Choroid plexus epithelial cell (primary cell): ENCODE results near the gene SNRPB2.

ENCODE experiments used
- DNase-seq: peaks from one replicate; pipeline ENCODE4 v3.0.0-alpha.2; 2010; ENCODE audit warnings: low read depth
- H3K4me3 ChIP-seq: 2 replicates; pipeline ENCODE4 v1.5.1; 2011; ENCODE audit warnings: low read depth, mild to moderate bottlenecking, control low read depth, low read length, moderate library complexity
- TF ChIP-seq, protein P1 (sequence below): conservative IDR thresholded peaks from 2 replicates; pipeline ENCODE4 v1.5.1; 2011; ENCODE audit warnings: low read depth, mild to moderate bottlenecking, control low read depth, inconsistent platforms, low read length, moderate library complexity

Gene SNRPB2

GRCh38 chr20:16748308-16748900 is 18.6 kb downstream of the SNRPB2 start, which contains the start of gene OTOR:
OTOR (plus strand) TSS chr20:16748358; CDS start chr20:16748402, 44 bp downstream.
- no peak for DNase-seq
- TF ChIP-seq, protein P1, sequence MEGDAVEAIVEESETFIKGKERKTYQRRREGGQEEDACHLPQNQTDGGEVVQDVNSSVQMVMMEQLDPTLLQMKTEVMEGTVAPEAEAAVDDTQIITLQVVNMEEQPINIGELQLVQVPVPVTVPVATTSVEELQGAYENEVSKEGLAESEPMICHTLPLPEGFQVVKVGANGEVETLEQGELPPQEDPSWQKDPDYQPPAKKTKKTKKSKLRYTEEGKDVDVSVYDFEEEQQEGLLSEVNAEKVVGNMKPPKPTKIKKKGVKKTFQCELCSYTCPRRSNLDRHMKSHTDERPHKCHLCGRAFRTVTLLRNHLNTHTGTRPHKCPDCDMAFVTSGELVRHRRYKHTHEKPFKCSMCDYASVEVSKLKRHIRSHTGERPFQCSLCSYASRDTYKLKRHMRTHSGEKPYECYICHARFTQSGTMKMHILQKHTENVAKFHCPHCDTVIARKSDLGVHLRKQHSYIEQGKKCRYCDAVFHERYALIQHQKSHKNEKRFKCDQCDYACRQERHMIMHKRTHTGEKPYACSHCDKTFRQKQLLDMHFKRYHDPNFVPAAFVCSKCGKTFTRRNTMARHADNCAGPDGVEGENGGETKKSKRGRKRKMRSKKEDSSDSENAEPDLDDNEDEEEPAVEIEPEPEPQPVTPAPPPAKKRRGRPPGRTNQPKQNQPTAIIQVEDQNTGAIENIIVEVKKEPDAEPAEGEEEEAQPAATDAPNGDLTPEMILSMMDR, result no peak
- H3K4me3 ChIP-seq, result no peak within 1 kb of the TSS

DNA sequence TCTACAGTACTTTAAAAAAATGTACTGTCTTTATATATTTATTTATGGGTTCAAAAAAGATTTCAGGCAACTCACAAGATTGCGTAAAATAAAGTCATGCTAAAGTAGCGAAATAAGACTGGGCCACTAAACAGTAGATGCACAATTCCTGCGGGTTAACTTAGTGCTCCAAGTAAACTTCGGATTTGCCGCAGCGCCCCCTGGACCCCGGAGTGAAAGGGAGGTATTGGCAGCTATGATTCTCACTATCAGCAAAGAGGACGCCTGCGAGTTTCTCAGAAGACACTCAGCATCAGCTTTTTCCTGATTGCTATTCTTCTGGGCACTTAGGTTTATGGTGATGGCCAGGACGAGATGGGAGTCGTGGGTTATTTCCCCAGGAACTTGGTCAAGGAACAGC is 19.7 kb downstream of the SNRPB2 start:
- no peak for DNase-seq
- TF ChIP-seq, protein P1, result peak; percentile 1

DNA sequence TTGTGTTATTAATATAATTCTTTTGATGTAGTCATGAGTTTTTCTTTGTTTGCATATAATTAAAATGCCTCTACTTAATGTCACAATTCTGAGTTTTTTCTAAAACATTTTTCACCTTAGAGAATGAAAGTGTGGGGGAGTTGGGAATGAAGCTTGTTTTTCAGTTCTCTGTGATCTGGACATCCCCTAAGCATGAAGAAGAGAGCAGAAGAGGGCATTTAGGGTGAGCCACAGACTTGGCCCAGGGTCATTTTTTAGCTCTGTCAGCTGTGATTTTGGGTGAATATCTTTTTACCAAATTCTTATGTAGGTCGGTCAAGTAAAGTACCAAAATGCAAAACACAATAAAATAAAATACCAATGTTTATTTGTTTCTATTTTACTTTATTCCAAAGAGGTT is 22.3 kb downstream of the SNRPB2 start:
- TF ChIP-seq, protein P1, result no peak
- DNase-seq, result no peak
- no peak overlapping the region for H3K4me3 ChIP-seq

More for the DNA sequence above, 19.7 kb downstream of the SNRPB2 start:
- H3K4me3 ChIP-seq, result no peak overlapping the region

- DNase-seq, result no peak
- TF ChIP-seq, protein P1, result no peak
- H3K4me3 ChIP-seq, result no peak overlapping the region
Measured at GRCh38 chr20:16752901-16753300, 23.1 kb downstream of the SNRPB2 start.

- TF ChIP-seq, protein P1, result no peak
- no peak for DNase-seq
- no peak overlapping the region for H3K4me3 ChIP-seq
Measured at GRCh38 chr20:16758454-16759180, 28.8 kb downstream of the SNRPB2 start.

DNA sequence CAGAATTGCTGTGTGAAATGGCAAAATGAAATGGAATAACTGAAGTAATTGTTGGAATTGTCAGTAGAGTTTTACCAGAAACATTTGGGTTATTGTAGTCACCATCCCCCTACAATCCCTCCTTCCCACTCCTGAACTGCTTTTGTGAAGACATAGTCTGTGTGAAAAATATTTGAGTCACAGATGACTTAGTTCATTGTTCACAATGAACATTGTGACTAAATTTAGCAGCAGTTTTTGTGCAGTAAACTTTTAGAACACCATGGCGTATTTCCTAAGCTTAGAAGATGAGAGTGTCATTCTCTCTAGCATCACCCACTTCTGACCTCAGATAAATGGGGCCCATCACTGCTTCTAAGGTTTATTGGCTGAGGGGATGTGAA is 29.3 kb downstream of the SNRPB2 start:
- TF ChIP-seq, protein P1, result no peak
- H3K4me3 ChIP-seq, result no peak overlapping the region
- no peak for DNase-seq
